ENCODE results near the gene MAP2K1.

MAP2K1 gene

GRCh38 chr15:66423149-66423548, 36.4 kb downstream of the MAP2K1 start:
- Histone ChIP-seq H3K4me3 (ENCODE audit: low read depth, low read length) (no peak overlapping the region), H3K27ac (ENCODE audit: low read depth, low read length) (no peak overlapping the region), H3K79me2 (ENCODE audit: control insufficient read depth, insufficient read depth, low read length, poor library complexity) (no peaks in the 10 kb centered on the region), H2BK5ac (ENCODE audit: low read depth, low read length, poor library complexity) (no peak overlapping the region), H3K23ac (ENCODE audit: low read length) (no peak overlapping the region), H3K14ac (ENCODE audit: low read length) (no peak overlapping the region), H2AFZ (ENCODE audit: insufficient read depth, low read length, poor library complexity) (no peak overlapping the region), H3K79me1 (ENCODE audit: low read length) (no peaks in the 10 kb centered on the region), H2BK12ac (ENCODE audit: low read length) (no peak overlapping the region), H4K91ac (ENCODE audit: low read depth, low read length) (no peak overlapping the region), H2BK120ac (ENCODE audit: insufficient read depth, low read length, poor library complexity) (no peak overlapping the region), H4K12ac (ENCODE audit: low read depth, low read length) (no peak overlapping the region), H4K8ac (ENCODE audit: low read depth, low read length) (no peak overlapping the region), H3K9ac (ENCODE audit: low read length) (no peak overlapping the region), H3K36me3 (ENCODE audit: control insufficient read depth in 1 of 2, insufficient read depth in 2 of 2, low read length in 2 of 2) (no peaks in the 10 kb centered on the region), H3K4me1 (ENCODE audit: control insufficient read depth in 1 of 2, insufficient read depth in 2 of 2, low read length in 2 of 2) (no peaks in the 10 kb centered on the region), H3K27me3 (ENCODE audit: insufficient read depth, low read length) (no peaks in the 10 kb centered on the region), H3K18ac (ENCODE audit: low read length) (no peak overlapping the region), H3K4me2 (ENCODE audit: low read length) (no peak overlapping the region), H3K4ac (ENCODE audit: low read depth, low read length) (no peak overlapping the region), H3K9me3 (ENCODE audit: insufficient read depth, low read depth, low read length) (no peaks in the 10 kb centered on the region), H2AK5ac (ENCODE audit: low read length) (no peak overlapping the region)
- peak in 1 of 2 donors; percentile 18 for DNase-seq
- WGBS (ENCODE audit: extremely low coverage, insufficient coverage, insufficient read length) = no CpG with 5 or more reads among the region's 3 CpGs

GRCh38 chr15:66424963-66425612, 38.4 kb downstream of the MAP2K1 start:
- no peak overlapping the region for H2AK5ac ChIP-seq (ENCODE audit: low read length)
- no peaks in the 10 kb centered on the region for H3K4me1 ChIP-seq (ENCODE audit: control insufficient read depth in 1 of 2, insufficient read depth in 2 of 2, low read length in 2 of 2)
- no peak overlapping the region for H3K4me2 ChIP-seq (ENCODE audit: low read length)
- no peak overlapping the region for H2BK120ac ChIP-seq (ENCODE audit: insufficient read depth, low read length, poor library complexity)
- H3K9me3 ChIP-seq (ENCODE audit: insufficient read depth, low read depth, low read length) = no peaks in the 10 kb centered on the region
- no peak overlapping the region for H3K4ac ChIP-seq (ENCODE audit: low read depth, low read length)
- no peak overlapping the region for H3K14ac ChIP-seq (ENCODE audit: low read length)
- no peak overlapping the region for H4K12ac ChIP-seq (ENCODE audit: low read depth, low read length)
- H4K8ac ChIP-seq (ENCODE audit: low read depth, low read length) = no peak overlapping the region
- no peaks in the 10 kb centered on the region for H3K79me2 ChIP-seq (ENCODE audit: control insufficient read depth, insufficient read depth, low read length, poor library complexity)
- H4K91ac ChIP-seq (ENCODE audit: low read depth, low read length) = no peak overlapping the region
- H3K4me3 ChIP-seq (ENCODE audit: low read depth, low read length) = no peak overlapping the region
- H2BK12ac ChIP-seq (ENCODE audit: low read length) = no peak overlapping the region
- no peak overlapping the region for H2AFZ ChIP-seq (ENCODE audit: insufficient read depth, low read length, poor library complexity)
- WGBS (ENCODE audit: extremely low coverage, insufficient coverage, insufficient read length) = no CpG with 5 or more reads among the region's 9 CpGs
- no peak for DNase-seq
- H3K9ac ChIP-seq (ENCODE audit: low read length) = no peak overlapping the region
- H3K18ac ChIP-seq (ENCODE audit: low read length) = no peak overlapping the region
- no peaks in the 10 kb centered on the region for H3K36me3 ChIP-seq (ENCODE audit: control insufficient read depth in 1 of 2, insufficient read depth in 2 of 2, low read length in 2 of 2)
- H2BK5ac ChIP-seq (ENCODE audit: low read depth, low read length, poor library complexity) = no peak overlapping the region
- no peaks in the 10 kb centered on the region for H3K27me3 ChIP-seq (ENCODE audit: insufficient read depth, low read length)
- H3K23ac ChIP-seq (ENCODE audit: low read length) = no peak overlapping the region
- no peaks in the 10 kb centered on the region for H3K79me1 ChIP-seq (ENCODE audit: low read length)
- H3K27ac ChIP-seq (ENCODE audit: low read depth, low read length) = no peak overlapping the region

- Histone ChIP-seq H3K4me2 (ENCODE audit: low read length) (no peak overlapping the region), H3K14ac (ENCODE audit: low read length) (no peak overlapping the region), H3K36me3 (ENCODE audit: control insufficient read depth in 1 of 2, insufficient read depth in 2 of 2, low read length in 2 of 2) (no peaks in the 10 kb centered on the region), H3K9me3 (ENCODE audit: insufficient read depth, low read depth, low read length) (no peaks in the 10 kb centered on the region), H3K4me3 (ENCODE audit: low read depth, low read length) (no peak overlapping the region), H3K23ac (ENCODE audit: low read length) (no peak overlapping the region), H2AFZ (ENCODE audit: insufficient read depth, low read length, poor library complexity) (no peak overlapping the region), H3K27me3 (ENCODE audit: insufficient read depth, low read length) (no peaks in the 10 kb centered on the region), H2BK120ac (ENCODE audit: insufficient read depth, low read length, poor library complexity) (no peak overlapping the region), H2AK5ac (ENCODE audit: low read length) (no peak overlapping the region), H2BK12ac (ENCODE audit: low read length) (no peak overlapping the region), H3K79me1 (ENCODE audit: low read length) (no peaks in the 10 kb centered on the region), H3K79me2 (ENCODE audit: control insufficient read depth, insufficient read depth, low read length, poor library complexity) (no peaks in the 10 kb centered on the region), H4K91ac (ENCODE audit: low read depth, low read length) (no peak overlapping the region), H3K4me1 (ENCODE audit: control insufficient read depth in 1 of 2, insufficient read depth in 2 of 2, low read length in 2 of 2) (no peaks in the 10 kb centered on the region), H3K4ac (ENCODE audit: low read depth, low read length) (no peak overlapping the region), H3K9ac (ENCODE audit: low read length) (no peak overlapping the region), H4K12ac (ENCODE audit: low read depth, low read length) (no peak overlapping the region), H3K18ac (ENCODE audit: low read length) (no peak overlapping the region), H4K8ac (ENCODE audit: low read depth, low read length) (no peak overlapping the region), H3K27ac (ENCODE audit: low read depth, low read length) (no peak overlapping the region), H2BK5ac (ENCODE audit: low read depth, low read length, poor library complexity) (no peak overlapping the region)
- DNase-seq = no peak
- no CpG with 5 or more reads among the region's 4 CpGs for WGBS (ENCODE audit: extremely low coverage, insufficient coverage, insufficient read length)
These were observed 39.1 kb downstream of the MAP2K1 start for GRCh38 chr15:66425837-66426236.

- WGBS (ENCODE audit: extremely low coverage, insufficient coverage, insufficient read length) = no CpG with 5 or more reads among the region's 4 CpGs
- Histone ChIP-seq H3K27me3 (ENCODE audit: insufficient read depth, low read length) (no peaks in the 10 kb centered on the region), H3K79me2 (ENCODE audit: control insufficient read depth, insufficient read depth, low read length, poor library complexity) (no peaks in the 10 kb centered on the region), H3K14ac (ENCODE audit: low read length) (no peak overlapping the region), H2BK12ac (ENCODE audit: low read length) (no peak overlapping the region), H3K27ac (ENCODE audit: low read depth, low read length) (no peak overlapping the region), H3K18ac (ENCODE audit: low read length) (no peak overlapping the region), H2BK5ac (ENCODE audit: low read depth, low read length, poor library complexity) (no peak overlapping the region), H2AFZ (ENCODE audit: insufficient read depth, low read length, poor library complexity) (no peak overlapping the region), H3K4me1 (ENCODE audit: control insufficient read depth in 1 of 2, insufficient read depth in 2 of 2, low read length in 2 of 2) (no peaks in the 10 kb centered on the region), H3K36me3 (ENCODE audit: control insufficient read depth in 1 of 2, insufficient read depth in 2 of 2, low read length in 2 of 2) (no peaks in the 10 kb centered on the region), H3K4me2 (ENCODE audit: low read length) (no peak overlapping the region), H3K79me1 (ENCODE audit: low read length) (no peaks in the 10 kb centered on the region), H3K4ac (ENCODE audit: low read depth, low read length) (no peak overlapping the region), H3K4me3 (ENCODE audit: low read depth, low read length) (no peak overlapping the region), H4K12ac (ENCODE audit: low read depth, low read length) (no peak overlapping the region), H4K91ac (ENCODE audit: low read depth, low read length) (no peak overlapping the region), H3K9ac (ENCODE audit: low read length) (no peak overlapping the region), H4K8ac (ENCODE audit: low read depth, low read length) (no peak overlapping the region), H2AK5ac (ENCODE audit: low read length) (no peak overlapping the region), H2BK120ac (ENCODE audit: insufficient read depth, low read length, poor library complexity) (no peak overlapping the region), H3K23ac (ENCODE audit: low read length) (no peak overlapping the region), H3K9me3 (ENCODE audit: insufficient read depth, low read depth, low read length) (no peaks in the 10 kb centered on the region)
- peak in 1 of 2 donors; percentile 14 for DNase-seq
These were observed 42.4 kb downstream of the MAP2K1 start for GRCh38 chr15:66429117-66429516.
